ENCODE results near the gene ITFG1.

The ITFG1 gene

GRCh38 chr16:47460711-47461597 lies at the start of gene ITFG1, which contains the start of gene PHKB:
Gene ITFG1, minus strand, starts transcription at chr16:47461063. Its CDS starts 18 bp downstream, at chr16:47461045.
Gene PHKB, plus strand, starts transcription at chr16:47461331. Its CDS starts 20 bp downstream, at chr16:47461351.
- DNase-seq (ENCODE audit: low read depth in 2 of 2): peak; percentile 87 to 92

DNA sequence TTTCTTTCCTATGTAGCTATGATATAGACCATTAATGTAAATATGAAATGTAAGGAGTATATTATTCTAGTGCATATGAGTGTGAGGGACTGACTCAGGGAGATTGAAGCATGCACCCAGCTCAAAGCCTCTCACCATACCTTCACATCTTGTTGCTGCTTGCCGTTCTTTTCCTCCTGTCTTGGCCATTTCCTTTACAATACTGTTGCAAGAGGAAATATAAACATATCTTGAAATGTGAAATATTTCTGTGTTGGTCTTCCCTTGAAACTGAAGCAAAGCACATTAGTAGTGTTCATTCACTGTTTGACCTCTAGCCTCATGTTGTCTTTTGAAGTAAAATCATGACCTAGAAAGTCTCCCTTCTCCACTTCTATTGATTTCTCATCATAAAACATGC lies 46.8 kb upstream of the ITFG1 start:
- no peak for DNase-seq (ENCODE audit: low read depth in 2 of 2)

- DNase-seq (ENCODE audit: low read depth in 2 of 2): no peak
Observed at GRCh38 chr16:47506800-47507199, 45.9 kb upstream of the ITFG1 start.

DNA sequence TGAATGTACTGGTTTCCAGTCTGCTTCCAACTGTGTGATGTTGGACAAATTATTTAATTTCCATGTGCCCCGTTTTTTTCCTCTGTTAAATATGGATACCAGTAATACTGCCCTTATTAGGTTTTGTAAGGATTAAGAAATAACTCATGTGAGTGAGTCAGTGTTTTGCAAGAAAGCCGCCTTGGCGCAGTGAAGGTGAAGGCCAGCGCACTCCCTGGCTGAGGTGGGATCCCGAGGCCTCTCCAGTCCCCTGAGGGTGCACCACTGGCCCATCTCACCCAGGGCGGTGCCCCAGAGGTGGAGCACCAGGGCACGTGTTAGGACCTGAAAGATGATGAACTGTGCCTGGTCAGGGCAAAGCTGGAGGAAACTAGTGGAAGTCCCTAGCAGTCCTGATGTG lies 43.7 kb upstream of the ITFG1 start:
- DNase-seq (ENCODE audit: low read depth in 2 of 2): no peak

- DNase-seq (ENCODE audit: low read depth in 2 of 2): no peak
Observed at GRCh38 chr16:47503936-47504335, 43.1 kb upstream of the ITFG1 start.

GRCh38 chr16:47499700-47500264 lies 38.9 kb upstream of the ITFG1 start:
- DNase-seq (ENCODE audit: low read depth in 2 of 2): no peak

GRCh38 chr16:47499080-47499699 lies 38.3 kb upstream of the ITFG1 start:
- DNase-seq (ENCODE audit: low read depth in 2 of 2): no peak

GRCh38 chr16:47493381-47494337 lies 32.8 kb upstream of the ITFG1 start:
- DNase-seq (ENCODE audit: low read depth in 2 of 2): no peak

GRCh38 chr16:47492428-47493377 lies 31.8 kb upstream of the ITFG1 start:
- no peak for DNase-seq (ENCODE audit: low read depth in 2 of 2)

DNA sequence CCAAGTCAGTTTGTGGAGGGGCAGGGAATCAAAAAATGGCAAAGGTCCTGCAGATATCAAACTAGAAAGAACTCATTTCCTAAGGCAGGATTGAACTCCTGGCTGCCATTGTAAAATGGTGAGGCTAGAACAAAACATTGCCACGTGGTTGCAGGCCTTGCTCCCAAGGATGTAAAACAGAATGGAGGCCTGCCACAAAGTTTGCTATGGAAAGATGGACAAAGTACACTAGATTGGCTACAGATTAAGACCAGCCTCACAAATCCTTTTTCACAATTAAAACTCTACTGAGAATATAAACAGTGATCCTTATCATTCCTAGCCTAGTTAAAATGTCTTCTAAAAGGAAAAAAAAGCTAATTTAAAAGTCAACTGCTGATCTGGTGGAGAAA lies 31.2 kb upstream of the ITFG1 start:
- DNase-seq (ENCODE audit: low read depth in 2 of 2): no peak

DNA sequence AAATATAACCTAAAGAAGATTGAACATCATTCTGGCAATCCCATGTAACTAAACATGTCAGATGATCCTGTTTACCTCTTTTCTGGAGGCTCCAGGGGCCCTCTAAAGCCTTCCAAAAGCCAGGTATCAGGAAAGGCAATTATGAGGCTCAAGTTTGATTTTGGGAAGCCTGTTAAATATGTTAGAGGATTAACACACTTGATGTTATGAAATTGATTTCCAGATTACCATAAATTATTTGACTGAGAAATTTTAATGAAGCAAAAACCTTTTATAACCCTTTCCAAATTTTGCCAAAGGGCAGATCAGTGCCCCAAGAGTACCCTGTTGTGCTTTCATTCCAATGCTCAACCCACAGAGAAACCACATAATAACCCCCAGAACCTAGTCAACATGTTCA lies 29.6 kb upstream of the ITFG1 start:
- no peak for DNase-seq (ENCODE audit: low read depth in 2 of 2)

DNA sequence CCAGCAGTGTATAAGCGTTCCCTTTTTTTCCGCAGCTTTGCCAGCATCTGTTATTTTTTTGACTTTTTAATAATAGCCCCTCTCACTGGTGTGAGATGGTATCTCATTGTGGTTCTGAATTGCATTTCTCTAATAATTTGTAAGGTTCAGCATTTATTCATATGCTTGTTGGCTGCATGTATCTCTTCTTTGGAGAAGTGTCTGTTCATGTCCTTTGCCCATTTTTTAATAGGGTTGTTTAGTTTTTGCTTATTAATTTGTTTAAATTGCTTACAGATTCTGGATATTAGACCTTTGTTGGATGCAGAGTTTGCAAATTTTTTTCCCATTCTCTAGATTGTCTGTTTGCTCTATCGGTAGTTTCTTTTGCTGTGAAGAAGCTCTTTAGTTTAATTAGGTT lies 27.2 kb upstream of the ITFG1 start:
- no peak for DNase-seq (ENCODE audit: low read depth in 2 of 2)

DNA sequence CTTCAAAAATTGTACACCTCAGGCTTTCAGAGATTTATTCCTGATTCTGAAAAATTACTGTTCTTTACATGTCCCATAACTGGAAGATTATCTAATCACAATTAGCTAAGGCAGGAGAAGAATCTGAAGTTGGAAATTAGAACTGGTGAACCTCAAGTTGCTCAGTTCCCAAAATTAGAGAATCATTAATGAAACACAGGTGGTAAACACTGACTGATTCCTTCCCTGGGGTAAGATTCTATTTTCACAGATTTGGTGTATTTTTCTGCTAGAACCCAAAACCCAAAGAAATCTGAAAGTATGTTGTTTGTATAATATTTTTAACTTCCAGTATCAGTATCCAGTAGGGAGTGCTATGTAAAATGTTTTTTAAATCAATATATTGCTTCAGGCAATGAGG lies 26.0 kb upstream of the ITFG1 start:
- DNase-seq (ENCODE audit: low read depth in 2 of 2): no peak

GRCh38 chr16:47483616-47484015 lies 22.8 kb upstream of the ITFG1 start:
- DNase-seq (ENCODE audit: low read depth in 2 of 2): no peak

DNA sequence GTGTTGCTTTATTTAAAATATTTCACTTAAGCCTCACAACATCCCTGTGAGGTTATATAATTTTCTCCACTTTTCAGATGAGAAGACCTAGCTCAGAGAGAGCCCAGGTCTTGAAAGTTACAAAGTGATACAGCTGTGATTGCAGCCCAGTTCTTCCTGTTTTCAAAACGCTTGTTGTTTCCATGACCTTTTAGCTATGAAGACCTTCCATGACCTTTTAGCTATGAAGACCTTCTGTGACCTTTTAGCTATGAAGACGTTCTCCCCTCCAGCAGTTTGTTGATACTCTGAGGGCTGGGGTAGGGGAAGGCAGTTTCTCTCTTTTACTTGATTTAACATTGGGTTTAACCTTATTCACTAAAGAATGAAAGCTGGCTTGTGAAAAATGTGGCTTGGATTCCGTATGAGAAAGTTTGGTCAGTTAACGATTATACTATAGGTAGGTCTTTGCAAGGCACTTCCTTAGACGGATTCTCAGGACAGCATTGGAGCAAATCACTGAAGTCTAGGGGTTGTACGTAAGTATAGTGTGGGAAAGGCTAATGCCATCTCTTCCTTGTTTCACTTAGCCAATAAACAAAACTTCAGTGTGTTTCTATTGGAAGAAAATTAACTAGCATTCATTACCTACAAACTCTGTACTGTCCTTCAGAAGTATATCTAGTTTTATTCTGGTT lies 21.0 kb upstream of the ITFG1 start:
- no peak for DNase-seq (ENCODE audit: low read depth in 2 of 2)

DNA sequence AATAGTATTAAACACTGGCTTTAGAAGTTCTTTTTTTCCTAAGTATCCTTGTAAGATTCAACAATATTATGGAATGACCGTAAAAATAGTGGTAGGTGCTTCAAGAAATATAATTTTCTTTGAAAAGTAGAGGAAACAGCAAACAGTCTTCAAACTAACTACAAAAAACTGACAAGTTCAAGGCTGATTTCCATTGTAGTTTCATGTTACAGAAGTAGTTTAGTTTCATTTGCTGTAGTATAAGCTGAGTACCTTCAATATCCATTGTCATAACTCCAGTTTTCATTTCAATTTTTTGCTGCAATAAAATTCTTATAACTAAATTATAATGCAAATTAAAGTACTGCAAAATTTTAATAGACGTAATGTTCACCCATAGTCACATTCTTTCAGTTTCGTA lies 19.5 kb upstream of the ITFG1 start:
- no peak for DNase-seq (ENCODE audit: low read depth in 2 of 2)

DNA sequence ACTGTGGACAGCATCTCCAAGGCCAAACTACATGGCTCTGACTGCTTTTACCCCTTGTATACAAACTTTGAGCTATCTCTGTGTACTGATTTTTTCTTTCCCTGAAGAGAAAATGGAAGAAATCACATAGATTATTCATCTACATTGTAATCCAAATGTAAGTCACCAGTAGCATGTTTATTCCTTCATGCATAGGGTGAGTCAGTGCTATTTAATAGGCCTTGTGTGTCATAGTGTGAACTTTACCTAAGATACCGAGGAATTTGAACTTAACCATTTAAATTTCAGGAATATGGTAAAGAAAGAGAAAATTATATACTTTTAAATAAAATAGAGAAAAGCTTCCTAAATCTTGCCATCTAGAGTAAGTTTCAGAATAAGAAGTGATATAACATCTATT lies 16.8 kb upstream of the ITFG1 start:
- DNase-seq (ENCODE audit: low read depth in 2 of 2): no peak

GRCh38 chr16:47476654-47477345 lies 15.9 kb upstream of the ITFG1 start:
- no peak for DNase-seq (ENCODE audit: low read depth in 2 of 2)

DNA sequence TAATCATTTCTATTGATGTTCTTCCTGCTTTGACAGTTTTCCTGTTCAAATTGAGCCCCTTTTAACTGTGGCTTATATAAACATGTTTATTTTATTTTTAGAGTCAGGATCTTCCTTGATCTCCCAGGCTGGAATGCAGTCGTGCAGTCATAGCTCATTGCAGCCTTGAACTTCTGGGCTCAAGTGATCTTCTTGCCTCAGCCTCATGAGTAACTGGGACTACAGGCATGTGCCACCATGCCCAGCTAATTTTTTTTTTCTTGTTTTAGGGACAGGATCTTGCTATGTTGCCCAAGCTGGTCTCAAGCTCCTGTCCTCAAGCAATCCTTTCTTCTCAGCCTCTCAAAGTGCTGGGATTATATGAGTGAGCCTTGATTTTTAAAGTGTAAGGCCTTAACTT lies 14.9 kb upstream of the ITFG1 start:
- no peak for DNase-seq (ENCODE audit: low read depth in 2 of 2)

Data from stimulated activated CD4-positive, alpha-beta T cell treated with anti-CD3 and anti-CD28 coated beads, Interleukin-1b, Interleukin-23, amount 100 ng/mL, for 1 hour (primary cell).